K562 (cell line): Measurements from ENCODE around the gene RNF144A. TPM values are rescaled to one million over a fixed set of nuclear protein-coding genes. Genes with fewer than 3 reads are reported as not detected.

Source experiments
- ATF6 ChIP-seq: sonication (generic); formaldehyde crosslinking; IDR thresholded peaks from 2 replicates; pipeline ENCODE4 v1.4.0; 2020; ENCODE audit warnings: mild to moderate bottlenecking, missing genetic modification reagents
- HES1 ChIP-seq: fragments of 450-650 bp; IDR thresholded peaks from 2 replicates; pipeline ENCODE4 v1.6.1; 2016; ENCODE audit warnings: low read depth, mild to moderate bottlenecking, moderate library complexity
- HLTF ChIP-seq: fragments of 450-650 bp; IDR thresholded peaks from 2 replicates; pipeline ENCODE4 v1.6.1; 2016
- MEF2A ChIP-seq: IDR thresholded peaks from 2 replicates; pipeline ENCODE4 v1.6.1; 2011; ENCODE audit warnings: low read depth, mild to moderate bottlenecking, low read length, moderate library complexity; ENCODE audit not compliant: control insufficient read depth
- NR3C1 ChIP-seq: sonication (generic); formaldehyde crosslinking; IDR thresholded peaks from 2 replicates; pipeline ENCODE4 v1.8.1; 2022; ENCODE audit warnings: missing genetic modification reagents
- PHF21A ChIP-seq: fragments of 450-650 bp; IDR thresholded peaks from 2 replicates; pipeline ENCODE4 v1.6.1; 2017; ENCODE audit warnings: low read depth, borderline replicate concordance
- RREB1 ChIP-seq: fragments of 250-450 bp; sonication (Bioruptor Pico); IDR thresholded peaks from 2 replicates; pipeline ENCODE4 v1.4.0; 2020
- TGIF2 ChIP-seq: sonication (generic); formaldehyde crosslinking; IDR thresholded peaks from 2 replicates; pipeline ENCODE4 v1.8.1; 2022; ENCODE audit warnings: mild to moderate bottlenecking, missing genetic modification reagents, moderate library complexity
- TOE1 ChIP-seq, 2 experiments: fragments of 450-650 bp in 1 of 2; sonication (generic) in 1 of 2; formaldehyde crosslinking in 1 of 2; IDR thresholded peaks; 2 replicates each; pipeline versions ENCODE4 v1.7.1 to v1.8.0; 2016 to 2022; ENCODE audit warnings: borderline replicate concordance in 2 of 2, mild to moderate bottlenecking in 2 of 2, antibody characterized with exemption in 1 of 2, inconsistent platforms in 1 of 2, low read depth in 1 of 2, missing genetic modification reagents in 1 of 2, moderate library complexity in 1 of 2
- TSC22D4 ChIP-seq: fragments of 450-650 bp; IDR thresholded peaks from 2 replicates; pipeline ENCODE4 v1.6.1; 2016; ENCODE audit warnings: missing genetic modification characterization, missing biosample characterization, control low read depth
- ZFP1 ChIP-seq: fragments of 450-650 bp; formaldehyde crosslinking; IDR thresholded peaks from 2 replicates; pipeline ENCODE4 v1.4.0; 2020; ENCODE audit warnings: mild to moderate bottlenecking, mixed read lengths
- ZNF124 ChIP-seq: sonication (generic); formaldehyde crosslinking; IDR thresholded peaks from 2 replicates; pipeline ENCODE4 v1.8.1; 2022; ENCODE audit warnings: missing genetic modification reagents
- ZNF584 ChIP-seq: fragments of 200-800 bp; sonication (Bioruptor generic); IDR thresholded peaks from 2 replicates; pipeline ENCODE4 v1.6.1; 2016; ENCODE audit warnings: low read depth, mild to moderate bottlenecking, missing genetic modification characterization, missing compliant biosample characterization
- ZNF592 ChIP-seq: fragments of 450-650 bp; IDR thresholded peaks from 2 replicates; pipeline ENCODE4 v1.6.1; 2017; ENCODE audit warnings: antibody characterized with exemption, mild to moderate bottlenecking
- ZNF764 ChIP-seq: fragments of 250-450 bp; sonication (Bioruptor Pico); IDR thresholded peaks from 2 replicates; pipeline ENCODE4 v1.4.0; 2020; ENCODE audit warnings: low read depth, mild to moderate bottlenecking, moderate library complexity
- polyA plus RNA-seq, 8 experiments: library from polyadenylated mRNA; depleted of rRNA in 4 of 8; stranded (reverse) in 5 of 8; unstranded in 3 of 8; fragments of >200 nt; fragmentation: Nextera tagmentation in 2 of 8; fragmentation: Illumina TruSeq in 1 of 8; extraction: Ambion mirVana in 2 of 8; extraction: Trizol in 1 of 8; gene quantifications; 2 replicates each; pipeline versions ENCODE4 v1.2.1 to v1.2.3, GENCODE V29; 2011 to 2014; ENCODE audit warnings: inconsistent platforms in 1 of 8, missing spikeins in 1 of 8
- total RNA-seq, 7 experiments: library from RNA; depleted of rRNA in 6 of 7; stranded (reverse); fragments of >200 nt in 6 of 7; fragmentation: Illumina TruSeq in 2 of 7; extraction: Trizol in 2 of 7; gene quantifications; 2 replicates each; pipeline versions ENCODE4 v1.2.1 to v1.2.3, GENCODE V29; 2011 to 2021; ENCODE audit warnings: low replicate concordance in 1 of 7

The RNF144A gene
- total and polyA plus RNA-seq, 9 of the 15 experiments (the other 6 are each of a cell fraction or from before 2014, with no cell fraction given) = 0.96 to 11.3 (median 6.2) TPM

GRCh38 chr2:6880200-6880733 lies 36.9 kb upstream of the RNF144A start (continued):
- TF ChIP-seq NR3C1 (CRISPR knock-in tag) = no peak
- no peak for TF ChIP-seq TOE1 (IDR thresholded peaks at IDR 0.05; ENCODE audit: borderline replicate concordance)
- TF ChIP-seq TOE1 (CRISPR knock-in tag; IDR thresholded peaks at IDR 0.05; ENCODE audit: borderline replicate concordance, low read depth) = no peak
- no peak for TF ChIP-seq TGIF2 (CRISPR knock-in tag)
- no peak for TF ChIP-seq ATF6 (CRISPR knock-in tag)
- TF ChIP-seq PHF21A = no peak
- TF ChIP-seq RREB1 (CRISPR knock-in tag) = no peak
- no peak for TF ChIP-seq MEF2A
- no peak for TF ChIP-seq TSC22D4 (tag)
- peak; percentile 100 for TF ChIP-seq HLTF
- TF ChIP-seq ZNF584 = no peak
- TF ChIP-seq ZFP1 (CRISPR knock-in tag) = no peak
- TF ChIP-seq HES1 = peak; percentile 49; the same call in 1 of the 2 replicates
- TF ChIP-seq ZNF592 = no peak
- no peak for TF ChIP-seq ZNF764 (CRISPR knock-in tag)
- no peak for TF ChIP-seq ZNF124 (CRISPR knock-in tag)
